HG02943 (cell line): ENCODE data around the gene RPS27.

Experiments
- ATAC-seq: cut with Tn5 transposase; IDR thresholded peaks from one replicate; pipeline ENCODE4 v1.9.1; 2021; ENCODE audit warnings: mild to moderate bottlenecking, low read depth, moderate library complexity; ENCODE audit not compliant: unreplicated experiment

Gene RPS27

GRCh38 chr1:153990468-153991150, at the start of gene RPS27:
RPS27 (plus strand) TSS chr1:153990762; CDS start chr1:153990797, 35 bp downstream.
- ATAC-seq: peak; percentile 59

- no peak for ATAC-seq
These were observed 48.5 kb upstream of the RPS27 start for GRCh38 chr1:153941826-153942725.

DNA sequence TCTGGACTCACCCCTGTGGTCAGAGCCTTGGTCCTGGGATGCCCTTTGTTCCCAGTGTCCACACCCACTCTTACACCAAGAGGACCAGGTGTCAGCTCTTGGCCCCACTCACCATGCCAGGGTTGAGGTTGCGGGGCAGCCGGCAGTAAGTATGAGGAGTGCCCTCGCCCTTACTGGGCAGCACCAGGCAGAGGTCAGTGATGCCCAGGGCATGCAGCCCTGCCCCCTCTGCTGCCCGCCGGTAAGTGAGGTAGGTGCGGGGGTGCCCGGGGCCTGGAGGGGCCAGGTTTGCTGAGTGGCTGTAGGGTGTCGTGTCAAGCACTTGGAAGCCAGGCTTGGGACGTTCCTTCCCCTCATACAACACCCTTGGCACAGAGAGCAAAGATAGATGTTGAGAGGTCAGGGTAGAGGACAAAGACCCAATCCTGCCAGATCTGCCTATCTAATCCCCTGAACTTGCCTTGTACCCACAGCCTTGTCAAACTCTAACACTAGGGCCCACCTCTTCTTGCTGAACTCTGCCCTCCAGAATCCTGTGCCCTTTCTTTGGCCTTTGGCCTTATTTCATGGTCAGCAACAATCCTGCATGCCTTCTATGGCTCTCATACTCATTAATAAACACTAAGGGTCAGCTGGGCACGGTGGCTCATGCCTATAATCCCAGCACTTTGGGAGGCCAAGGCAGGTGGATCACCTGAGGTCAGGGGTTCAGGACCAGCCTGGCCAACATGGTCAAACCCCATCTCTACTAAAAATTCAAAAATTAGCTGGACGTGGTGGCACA, 47.6 kb upstream of the RPS27 start:
- ATAC-seq: no peak

GRCh38 chr1:153944005-153944826, 46.3 kb upstream of the RPS27 start:
- no peak for ATAC-seq

DNA sequence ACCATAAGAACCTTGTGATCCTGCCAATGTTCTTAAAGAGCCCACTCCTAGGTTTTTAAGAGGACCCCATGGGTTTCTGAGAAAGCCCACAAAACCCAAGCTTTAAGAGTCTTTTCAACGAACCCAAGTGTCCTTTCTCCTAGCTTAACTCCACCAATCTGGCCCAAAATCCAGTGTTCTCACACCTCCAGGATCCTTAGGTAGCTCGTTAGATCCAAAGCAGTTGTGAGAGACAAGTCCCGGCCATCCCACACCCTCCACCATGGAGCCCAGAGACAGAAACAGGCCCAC, 45.8 kb upstream of the RPS27 start:
- ATAC-seq: no peak

- no peak for ATAC-seq
These were observed 45.3 kb upstream of the RPS27 start for GRCh38 chr1:153945131-153945794.

DNA sequence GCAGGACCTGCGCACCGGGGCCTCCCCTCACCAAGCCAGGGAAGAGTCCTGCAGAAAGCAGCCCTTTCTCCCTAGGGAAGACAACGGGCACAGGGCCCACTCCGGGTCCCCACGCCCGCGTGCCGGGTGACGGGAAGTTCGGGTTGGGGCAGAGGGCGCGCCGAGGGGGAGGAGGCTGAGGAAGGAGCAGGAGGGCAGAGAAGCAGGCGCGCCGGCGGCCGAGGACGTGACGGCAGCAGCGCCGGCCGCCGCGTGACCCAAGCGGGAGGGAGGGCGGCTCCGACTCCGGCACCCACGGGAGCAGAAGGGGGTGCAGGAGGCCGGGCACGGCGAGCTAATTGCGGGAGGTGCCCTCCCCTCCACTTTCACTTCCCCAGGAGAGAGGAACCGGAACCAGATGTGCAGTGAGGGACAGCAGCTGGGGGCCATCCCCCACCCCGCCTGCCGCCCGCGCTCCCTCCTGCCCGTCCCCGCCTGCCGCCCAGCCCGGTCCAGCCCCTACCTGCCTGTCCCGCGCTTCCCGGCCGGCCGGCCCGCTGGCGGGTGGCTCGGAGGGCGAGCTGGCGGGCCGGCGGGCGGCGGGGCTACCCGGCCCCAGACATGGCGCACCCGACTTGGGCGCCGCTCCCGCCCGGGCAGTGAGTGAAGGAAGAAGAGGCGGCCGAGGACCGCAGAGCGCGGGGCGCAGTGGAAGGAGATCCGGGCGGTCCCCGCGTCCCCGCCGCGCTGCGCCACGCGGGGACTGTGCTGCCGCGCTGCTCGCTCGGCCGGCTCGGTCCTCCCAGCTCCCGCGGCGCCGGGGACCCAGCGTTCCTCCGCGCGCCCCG, 44.6 kb upstream of the RPS27 start:
- ATAC-seq: peak; percentile 64

DNA sequence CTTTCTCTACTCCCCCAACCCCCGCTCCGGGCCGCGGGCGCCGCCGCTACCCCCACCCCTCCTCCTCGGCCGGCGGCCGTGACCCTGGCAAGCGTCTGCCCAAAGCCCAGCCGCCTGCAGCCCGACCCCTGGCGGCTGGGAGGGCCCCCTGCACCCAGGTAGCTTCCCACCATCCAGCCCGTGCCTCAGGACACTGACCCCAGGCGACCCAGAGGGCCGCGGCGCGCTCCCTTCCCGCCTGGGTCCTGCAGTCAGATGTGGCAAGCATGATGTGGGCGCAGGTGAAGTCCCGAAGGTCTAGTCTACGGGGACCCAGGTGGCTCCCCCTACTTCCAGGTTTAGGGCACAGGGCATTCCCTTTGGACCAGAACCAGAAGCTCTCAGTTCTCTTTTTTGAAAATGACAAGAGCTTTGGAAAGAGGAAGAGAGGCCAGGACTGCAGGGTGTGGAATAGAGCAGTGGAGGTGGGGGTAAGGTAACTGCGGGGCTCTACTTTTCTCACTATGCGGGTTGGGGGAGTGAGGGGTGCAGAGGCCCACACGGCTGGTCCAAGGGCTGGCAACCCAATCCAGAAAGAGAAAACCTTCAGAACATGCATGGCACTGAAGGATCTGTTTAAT, 43.8 kb upstream of the RPS27 start, which contains the start of gene DENND4B:
Gene DENND4B (minus strand): TSS at position 97 of the 620 bp plus-strand sequence. CDS start 2,344 bp downstream, outside the sequence.
- peak; percentile 63 for ATAC-seq

- no peak for ATAC-seq
These were observed 39.4 kb upstream of the RPS27 start for GRCh38 chr1:153951183-153951582.

DNA sequence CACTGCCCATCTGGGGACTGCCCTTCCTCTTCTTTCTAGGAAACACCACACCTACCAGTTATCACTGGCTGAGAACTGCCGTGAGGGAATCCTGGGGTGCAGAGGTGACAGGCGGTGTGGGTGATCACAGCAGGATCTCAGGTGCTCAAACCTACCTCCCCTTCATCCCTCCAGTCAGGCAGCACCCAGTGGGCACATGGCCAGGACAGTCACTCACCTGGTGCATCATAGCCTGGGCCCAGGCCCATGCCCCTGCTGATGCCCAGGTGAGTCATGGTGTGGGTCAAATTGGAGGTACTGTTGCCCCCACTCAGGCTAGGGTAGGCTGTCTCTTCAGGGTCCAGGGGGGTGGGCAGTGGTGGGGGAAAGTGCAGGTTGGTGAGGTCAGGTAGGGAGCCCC, 38.8 kb upstream of the RPS27 start:
- no peak for ATAC-seq

DNA sequence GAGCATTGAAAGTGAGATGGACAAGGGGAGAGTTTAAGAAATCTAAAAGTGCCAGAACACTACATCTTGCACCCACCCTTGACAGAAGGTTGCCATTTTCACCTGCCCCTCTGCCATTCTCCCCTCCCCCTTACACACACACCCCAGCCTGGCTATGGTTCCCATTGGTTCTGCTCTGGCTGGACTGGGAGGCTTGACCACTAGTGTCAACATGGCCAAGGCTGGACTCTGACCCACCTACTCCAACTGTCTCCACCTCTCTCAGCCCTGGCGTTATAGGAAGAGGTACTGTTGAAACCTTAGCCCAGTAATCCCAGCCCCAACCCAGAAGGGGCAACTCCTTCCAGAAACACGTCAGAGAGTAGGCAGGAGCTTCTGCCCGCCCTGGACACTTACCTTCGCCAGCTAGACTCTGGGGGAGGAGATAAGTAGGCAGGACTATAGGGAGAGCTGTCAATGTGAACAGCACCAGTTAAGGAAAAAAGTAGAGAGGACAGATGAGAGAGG, 36.6 kb upstream of the RPS27 start:
- ATAC-seq: no peak

DNA sequence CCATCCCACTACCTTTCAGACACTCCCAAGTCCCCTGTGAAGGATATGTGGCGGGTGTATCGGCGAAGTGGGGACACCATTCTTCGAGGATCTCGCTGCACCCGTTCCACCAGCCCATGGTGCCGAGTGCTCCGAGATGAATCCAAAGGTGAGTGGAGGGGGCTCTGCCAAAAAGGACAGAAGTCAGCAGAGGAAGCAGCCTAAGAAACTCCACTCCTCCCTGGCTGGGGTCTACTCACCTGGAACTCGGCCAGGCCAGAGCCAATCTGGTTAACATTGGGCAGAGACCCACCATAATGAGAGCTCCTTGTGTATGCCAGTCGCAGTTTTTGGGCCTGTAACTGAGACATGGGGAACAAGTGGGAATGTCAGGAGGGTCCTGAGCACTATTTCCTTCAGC, 35.7 kb upstream of the RPS27 start:
- ATAC-seq: no peak

- no peak for ATAC-seq
These were observed 33.4 kb upstream of the RPS27 start for GRCh38 chr1:153956997-153957715.

DNA sequence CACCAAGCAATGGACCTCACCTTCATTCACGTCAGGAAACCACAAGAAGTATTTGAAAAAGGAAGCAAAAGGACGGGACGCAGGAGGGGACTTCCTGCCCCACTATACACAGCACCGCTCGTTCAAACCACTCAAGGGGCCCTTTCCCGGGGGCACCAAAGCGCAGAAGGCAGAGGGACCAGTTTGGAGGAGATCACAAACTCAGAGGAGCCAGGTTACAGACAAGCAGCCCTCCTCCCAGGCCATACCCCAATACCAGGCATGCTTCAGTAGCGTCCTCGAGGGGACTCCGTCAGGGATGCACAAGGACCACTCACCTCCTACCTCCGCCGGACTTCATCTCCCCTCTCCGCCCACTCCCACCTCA, 32.8 kb upstream of the RPS27 start:
- ATAC-seq: peak; percentile 8

DNA sequence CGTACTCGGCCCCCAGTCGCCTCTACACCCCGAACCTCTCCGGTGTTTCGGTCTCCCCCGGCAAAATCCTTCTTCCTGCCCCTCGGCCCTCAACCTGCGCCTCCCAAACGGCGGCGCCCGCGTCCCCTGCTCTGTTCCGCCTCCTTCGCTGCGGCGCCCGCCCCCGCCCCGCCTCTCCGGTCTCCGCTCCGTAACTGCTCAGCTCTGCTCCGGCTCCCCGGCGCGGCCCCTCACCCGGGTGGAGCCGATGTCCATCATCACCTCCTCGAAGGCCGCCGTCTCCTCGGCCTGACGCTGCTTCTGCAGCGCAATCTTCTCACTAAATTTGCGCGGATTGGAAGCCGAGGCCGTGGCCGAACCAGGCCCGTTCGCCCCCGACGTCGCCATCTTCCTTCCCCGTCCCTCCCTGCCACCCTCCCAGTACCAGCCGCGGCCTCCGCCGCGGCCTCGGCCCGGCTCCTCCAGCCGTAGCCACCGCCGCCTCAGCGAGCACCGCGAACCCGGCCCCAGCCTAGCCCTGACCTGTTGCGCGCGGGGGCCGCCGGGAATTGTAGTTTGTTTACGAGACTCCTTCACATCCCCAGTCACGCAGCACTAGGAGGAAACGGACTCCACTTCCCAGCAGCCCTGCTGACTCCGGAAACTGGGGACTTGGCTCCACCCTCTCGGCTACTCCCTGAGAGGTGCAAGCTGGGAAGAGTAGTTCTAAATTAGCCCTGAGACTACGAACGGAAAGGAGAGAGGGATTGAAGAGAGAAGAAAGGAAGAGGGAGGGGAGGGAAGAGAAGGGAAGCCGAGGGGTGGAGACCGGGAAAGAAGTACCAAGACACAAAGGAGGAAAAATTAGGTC, 32.2 kb upstream of the RPS27 start, which contains the start of gene CRTC2:
Gene CRTC2 (minus strand): TSS at position 502 of the 850 bp plus-strand sequence. CDS start 115 bp downstream, at position 387.
- ATAC-seq: peak; percentile 69

GRCh38 chr1:153958961-153959260, 31.7 kb upstream of the RPS27 start:
- ATAC-seq: no peak

DNA sequence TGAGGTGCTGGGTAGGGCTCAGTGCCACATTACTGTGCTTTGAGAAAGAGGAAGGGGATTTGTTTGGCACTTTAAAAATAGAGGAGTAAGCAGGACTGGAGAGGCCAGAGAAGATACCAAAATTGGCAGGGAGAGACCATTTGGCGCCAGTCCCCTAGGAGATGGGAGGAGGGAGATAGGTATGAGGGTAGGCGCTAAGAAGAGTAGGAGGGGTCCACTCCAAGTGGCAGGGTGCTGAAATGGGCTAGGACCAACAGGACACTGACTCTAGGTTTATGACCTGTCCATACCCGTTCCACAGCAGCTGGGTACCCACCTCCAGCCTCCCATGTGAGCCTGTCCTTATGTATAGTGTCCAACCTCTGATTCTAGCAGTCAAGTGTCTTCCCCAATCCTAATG, 31.1 kb upstream of the RPS27 start:
- ATAC-seq: no peak
